ENCODE data around the gene CRAMP1. TPM values are rescaled to one million over a fixed set of nuclear protein-coding genes. Genes with fewer than 3 reads are reported as not detected.

Gene CRAMP1
- total RNA-seq, 1 donor from 2014 or later, result 12.3 TPM

DNA sequence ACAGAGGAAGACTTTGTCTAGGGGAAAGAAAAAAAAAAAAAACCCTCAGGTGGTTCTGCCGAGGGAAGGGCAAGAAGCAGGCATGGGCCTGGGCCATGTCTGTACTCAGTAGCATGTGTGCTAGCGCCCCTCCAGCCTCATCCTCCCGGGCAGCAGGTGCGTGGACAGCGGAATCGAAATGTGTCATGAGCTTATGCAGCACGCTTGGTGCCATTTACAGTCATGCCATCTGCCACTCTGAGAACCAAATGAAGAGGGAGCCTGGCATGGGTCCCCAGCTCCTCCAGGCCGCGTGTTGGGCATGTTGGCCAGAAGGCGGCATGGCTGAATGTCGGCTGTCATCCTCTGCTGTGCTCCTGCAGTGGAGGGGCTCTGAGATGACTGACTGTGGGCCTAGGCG lies 31.4 kb downstream of the CRAMP1 start:
- Histone ChIP-seq H3K4me1 (peaks cover 36% of the 10 kb centered on the region), H3K4me3 (no peak overlapping the region), H3K27ac (replicated peaks) (no peak overlapping the region), H3K36me3 (peaks cover 82% of the 10 kb centered on the region), H3K9me3 (replicated peaks) (no peaks in the 10 kb centered on the region), H3K27me3 (ENCODE audit: low read depth) (no peaks in the 10 kb centered on the region)
- TF ChIP-seq, protein P1, sequence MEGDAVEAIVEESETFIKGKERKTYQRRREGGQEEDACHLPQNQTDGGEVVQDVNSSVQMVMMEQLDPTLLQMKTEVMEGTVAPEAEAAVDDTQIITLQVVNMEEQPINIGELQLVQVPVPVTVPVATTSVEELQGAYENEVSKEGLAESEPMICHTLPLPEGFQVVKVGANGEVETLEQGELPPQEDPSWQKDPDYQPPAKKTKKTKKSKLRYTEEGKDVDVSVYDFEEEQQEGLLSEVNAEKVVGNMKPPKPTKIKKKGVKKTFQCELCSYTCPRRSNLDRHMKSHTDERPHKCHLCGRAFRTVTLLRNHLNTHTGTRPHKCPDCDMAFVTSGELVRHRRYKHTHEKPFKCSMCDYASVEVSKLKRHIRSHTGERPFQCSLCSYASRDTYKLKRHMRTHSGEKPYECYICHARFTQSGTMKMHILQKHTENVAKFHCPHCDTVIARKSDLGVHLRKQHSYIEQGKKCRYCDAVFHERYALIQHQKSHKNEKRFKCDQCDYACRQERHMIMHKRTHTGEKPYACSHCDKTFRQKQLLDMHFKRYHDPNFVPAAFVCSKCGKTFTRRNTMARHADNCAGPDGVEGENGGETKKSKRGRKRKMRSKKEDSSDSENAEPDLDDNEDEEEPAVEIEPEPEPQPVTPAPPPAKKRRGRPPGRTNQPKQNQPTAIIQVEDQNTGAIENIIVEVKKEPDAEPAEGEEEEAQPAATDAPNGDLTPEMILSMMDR (IDR thresholded peaks at IDR 0.05; ENCODE audit: borderline replicate concordance), result no peak
- DNase-seq, result no peak
- intact Hi-C loops (cut with micrococcal nuclease), result no loop called here

- DNase-seq, result no peak
- TF ChIP-seq, protein P1 (IDR thresholded peaks at IDR 0.05; ENCODE audit: borderline replicate concordance), result no peak
- H3K9me3 ChIP-seq (replicated peaks), result no peaks in the 10 kb centered on the region
- peaks cover 60% of the 10 kb centered on the region for H3K36me3 ChIP-seq
- intact Hi-C loops (cut with micrococcal nuclease), result no loop called here
- no peaks in the 10 kb centered on the region for H3K27me3 ChIP-seq (ENCODE audit: low read depth)
- H3K4me1 ChIP-seq, result peaks cover 20% of the 10 kb centered on the region
- H3K27ac ChIP-seq (replicated peaks), result no peak overlapping the region
- no peak overlapping the region for H3K4me3 ChIP-seq
Observed at GRCh38 chr16:1645914-1646525, 33.9 kb downstream of the CRAMP1 start.

GRCh38 chr16:1647856-1648255 lies 35.7 kb downstream of the CRAMP1 start:
- no peaks in the 10 kb centered on the region for H3K27me3 ChIP-seq (ENCODE audit: low read depth)
- no peak overlapping the region for H3K4me3 ChIP-seq
- peaks cover 57% of the 10 kb centered on the region for H3K36me3 ChIP-seq
- TF ChIP-seq, protein P1 (IDR thresholded peaks at IDR 0.05; ENCODE audit: borderline replicate concordance), result no peak
- intact Hi-C loops (cut with micrococcal nuclease), result no loop called here
- DNase-seq, result no peak
- H3K27ac ChIP-seq (replicated peaks), result no peak overlapping the region
- H3K4me1 ChIP-seq, result peaks cover 3% of the 10 kb centered on the region
- H3K9me3 ChIP-seq (replicated peaks), result no peaks in the 10 kb centered on the region

DNA sequence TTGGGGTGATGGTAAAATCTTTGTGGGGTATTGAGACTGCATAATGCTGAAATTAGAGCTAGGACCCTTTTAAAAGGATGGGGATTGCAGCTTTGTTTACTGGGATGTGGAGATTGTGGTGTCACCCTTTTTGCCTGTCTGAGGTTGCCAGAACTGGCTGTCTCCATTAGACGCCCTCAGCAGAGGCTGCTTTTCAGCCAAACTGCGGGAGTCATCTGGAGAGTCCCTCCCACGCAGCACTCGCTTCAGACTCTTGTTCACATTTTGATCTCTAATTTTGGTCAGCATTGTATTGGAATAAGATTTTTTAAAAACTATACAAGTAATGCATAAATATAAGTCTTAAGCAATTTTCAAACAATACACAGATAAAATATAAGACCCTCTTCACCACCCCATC lies 38.0 kb downstream of the CRAMP1 start:
- H3K27ac ChIP-seq (replicated peaks), result no peak overlapping the region
- no peaks in the 10 kb centered on the region for H3K4me1 ChIP-seq
- intact Hi-C loops (cut with micrococcal nuclease), result no loop called here
- no peak overlapping the region for H3K4me3 ChIP-seq
- no peak for DNase-seq
- peaks cover 58% of the 10 kb centered on the region for H3K36me3 ChIP-seq
- no peaks in the 10 kb centered on the region for H3K9me3 ChIP-seq (replicated peaks)
- TF ChIP-seq, protein P1 (IDR thresholded peaks at IDR 0.05; ENCODE audit: borderline replicate concordance), result no peak
- no peaks in the 10 kb centered on the region for H3K27me3 ChIP-seq (ENCODE audit: low read depth)

GRCh38 chr16:1651094-1651973 lies 39.2 kb downstream of the CRAMP1 start:
- no peak overlapping the region for H3K27ac ChIP-seq (replicated peaks)
- DNase-seq, result no peak
- no peaks in the 10 kb centered on the region for H3K9me3 ChIP-seq (replicated peaks)
- intact Hi-C loops (cut with micrococcal nuclease), result no loop called here
- peaks cover 60% of the 10 kb centered on the region for H3K36me3 ChIP-seq
- TF ChIP-seq, protein P1 (IDR thresholded peaks at IDR 0.05; ENCODE audit: borderline replicate concordance), result no peak
- H3K27me3 ChIP-seq (ENCODE audit: low read depth), result no peaks in the 10 kb centered on the region
- peaks cover 2% of the 10 kb centered on the region for H3K4me1 ChIP-seq
- H3K4me3 ChIP-seq, result no peak overlapping the region
